HepG2 (cell line): ENCODE measurements around the gene RUNX2. TPM values are rescaled to one million over a fixed set of nuclear protein-coding genes. Genes with fewer than 3 reads are reported as not detected.

Source experiments
- IKZF1 ChIP-seq: fragments of 450-650 bp; IDR thresholded peaks from 2 replicates; pipeline ENCODE4 v1.7.1; 2016
- POGZ ChIP-seq: sonication (generic); formaldehyde crosslinking; IDR thresholded peaks from 2 replicates; pipeline ENCODE4 v1.4.0; 2020; ENCODE audit warnings: mild to moderate bottlenecking, missing genetic modification reagents
- ZNF205 ChIP-seq: IDR thresholded peaks from 2 replicates; pipeline ENCODE4 v1.6.1; 2018; ENCODE audit warnings: missing biosample characterization, missing genetic modification reagents
- ZSCAN29 ChIP-seq: sonication (generic); formaldehyde crosslinking; conservative IDR thresholded peaks from 2 replicates; pipeline ENCODE4 v1.4.0; 2020; ENCODE audit warnings: mild to moderate bottlenecking, missing genetic modification reagents
- polyA plus RNA-seq, 8 experiments: library from polyadenylated mRNA; depleted of rRNA in 3 of 8; stranded (reverse) in 7 of 8; unstranded in 1 of 8; fragments of >200 nt; fragmentation: Illumina TruSeq in 4 of 8; extraction: Trizol in 4 of 8; gene quantifications; 2 replicates each; pipeline versions ENCODE4 v1.2.1 to v1.2.3, GENCODE V29; 2011 to 2016; ENCODE audit warnings: low read depth in 4 of 8, missing spikeins in 1 of 8, mixed read lengths in 1 of 8; ENCODE audit not compliant: insufficient read depth in 1 of 8
- total RNA-seq, 5 experiments: library from RNA; depleted of rRNA; stranded (reverse); fragments of >200 nt; fragmentation: Illumina TruSeq; extraction: Trizol; gene quantifications; 2 replicates each; pipeline ENCODE4 v1.2.3, GENCODE V29; 2016; ENCODE audit warnings: low read depth in 1 of 5
- TF ChIP-seq, protein P1 (sequence below): sonication (generic); formaldehyde crosslinking; IDR thresholded peaks from 2 replicates; pipeline ENCODE4 v1.4.0; 2020; ENCODE audit warnings: missing genetic modification reagents, borderline replicate concordance
- TF ChIP-seq, protein P2 (sequence below): sonication (generic); formaldehyde crosslinking; IDR thresholded peaks from 2 replicates; pipeline ENCODE4 v1.8.0; 2022; ENCODE audit warnings: mild to moderate bottlenecking, missing genetic modification reagents, moderate library complexity
- TF ChIP-seq, protein P3 (sequence below): sonication (generic); formaldehyde crosslinking; IDR thresholded peaks from 2 replicates; pipeline ENCODE4 v1.8.1; 2023; ENCODE audit warnings: mild to moderate bottlenecking, inconsistent platforms, moderate library complexity, missing genetic modification reagents, borderline replicate concordance
- TF ChIP-seq, protein P4 (sequence below): sonication (generic); formaldehyde crosslinking; IDR thresholded peaks from 2 replicates; pipeline ENCODE4 v1.4.0; 2020; ENCODE audit warnings: missing genetic modification reagents
- TF ChIP-seq, protein P5 (sequence below): sonication (generic); formaldehyde crosslinking; IDR thresholded peaks from 2 replicates; pipeline ENCODE4 v1.4.0; 2020; ENCODE audit warnings: missing genetic modification reagents, low read depth, mild to moderate bottlenecking, borderline replicate concordance
- TF ChIP-seq, protein P6 (sequence below): sonication (generic); formaldehyde crosslinking; IDR thresholded peaks from 2 replicates; pipeline ENCODE4 v1.4.0; 2020; ENCODE audit warnings: missing genetic modification reagents, borderline replicate concordance

Gene RUNX2
- total and polyA plus RNA-seq, 2 of the 13 experiments (the other 11 are each of a cell fraction or from before 2014, with no cell fraction given): not detected

DNA sequence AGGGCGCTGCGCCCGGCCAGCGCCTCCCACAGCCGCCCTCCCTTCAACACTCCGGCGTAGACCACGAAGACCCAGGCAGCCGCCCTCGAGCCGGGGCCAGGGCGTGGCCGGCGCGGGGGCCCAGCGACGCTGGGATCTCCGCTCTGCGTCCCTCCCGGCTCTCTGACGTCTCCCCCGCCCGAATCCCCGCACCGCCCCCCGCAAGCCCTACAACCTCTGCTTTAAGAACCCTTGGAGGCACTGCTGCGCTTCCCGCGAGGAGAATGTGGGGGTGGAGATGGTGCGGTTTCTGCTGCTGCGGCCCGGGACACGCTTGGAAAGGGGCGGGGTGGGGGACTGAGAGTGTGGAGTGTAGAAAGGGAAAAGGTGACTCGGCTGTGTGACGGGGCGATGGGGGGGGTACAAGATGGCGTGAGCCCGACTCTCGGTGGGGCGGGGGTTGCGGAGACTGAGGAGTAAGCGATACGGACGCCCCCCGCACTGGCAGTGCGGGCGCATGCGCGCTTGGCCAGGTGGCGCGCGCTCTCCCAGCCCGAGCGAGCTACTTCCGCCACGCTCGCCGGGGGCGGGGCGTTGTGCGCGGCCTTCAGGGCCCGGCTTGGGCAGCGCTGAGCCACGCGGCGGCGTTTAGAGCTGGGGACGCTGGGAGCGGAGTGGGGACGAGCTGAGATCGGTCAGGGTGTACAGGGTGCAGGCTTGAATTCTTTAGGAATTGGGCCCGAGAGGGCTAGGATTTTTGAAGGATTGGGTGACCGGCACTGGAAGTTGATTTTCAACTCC, 49.6 kb downstream of the RUNX2 start, which contains the start of gene SUPT3H (continued):
- TF ChIP-seq, protein P1, sequence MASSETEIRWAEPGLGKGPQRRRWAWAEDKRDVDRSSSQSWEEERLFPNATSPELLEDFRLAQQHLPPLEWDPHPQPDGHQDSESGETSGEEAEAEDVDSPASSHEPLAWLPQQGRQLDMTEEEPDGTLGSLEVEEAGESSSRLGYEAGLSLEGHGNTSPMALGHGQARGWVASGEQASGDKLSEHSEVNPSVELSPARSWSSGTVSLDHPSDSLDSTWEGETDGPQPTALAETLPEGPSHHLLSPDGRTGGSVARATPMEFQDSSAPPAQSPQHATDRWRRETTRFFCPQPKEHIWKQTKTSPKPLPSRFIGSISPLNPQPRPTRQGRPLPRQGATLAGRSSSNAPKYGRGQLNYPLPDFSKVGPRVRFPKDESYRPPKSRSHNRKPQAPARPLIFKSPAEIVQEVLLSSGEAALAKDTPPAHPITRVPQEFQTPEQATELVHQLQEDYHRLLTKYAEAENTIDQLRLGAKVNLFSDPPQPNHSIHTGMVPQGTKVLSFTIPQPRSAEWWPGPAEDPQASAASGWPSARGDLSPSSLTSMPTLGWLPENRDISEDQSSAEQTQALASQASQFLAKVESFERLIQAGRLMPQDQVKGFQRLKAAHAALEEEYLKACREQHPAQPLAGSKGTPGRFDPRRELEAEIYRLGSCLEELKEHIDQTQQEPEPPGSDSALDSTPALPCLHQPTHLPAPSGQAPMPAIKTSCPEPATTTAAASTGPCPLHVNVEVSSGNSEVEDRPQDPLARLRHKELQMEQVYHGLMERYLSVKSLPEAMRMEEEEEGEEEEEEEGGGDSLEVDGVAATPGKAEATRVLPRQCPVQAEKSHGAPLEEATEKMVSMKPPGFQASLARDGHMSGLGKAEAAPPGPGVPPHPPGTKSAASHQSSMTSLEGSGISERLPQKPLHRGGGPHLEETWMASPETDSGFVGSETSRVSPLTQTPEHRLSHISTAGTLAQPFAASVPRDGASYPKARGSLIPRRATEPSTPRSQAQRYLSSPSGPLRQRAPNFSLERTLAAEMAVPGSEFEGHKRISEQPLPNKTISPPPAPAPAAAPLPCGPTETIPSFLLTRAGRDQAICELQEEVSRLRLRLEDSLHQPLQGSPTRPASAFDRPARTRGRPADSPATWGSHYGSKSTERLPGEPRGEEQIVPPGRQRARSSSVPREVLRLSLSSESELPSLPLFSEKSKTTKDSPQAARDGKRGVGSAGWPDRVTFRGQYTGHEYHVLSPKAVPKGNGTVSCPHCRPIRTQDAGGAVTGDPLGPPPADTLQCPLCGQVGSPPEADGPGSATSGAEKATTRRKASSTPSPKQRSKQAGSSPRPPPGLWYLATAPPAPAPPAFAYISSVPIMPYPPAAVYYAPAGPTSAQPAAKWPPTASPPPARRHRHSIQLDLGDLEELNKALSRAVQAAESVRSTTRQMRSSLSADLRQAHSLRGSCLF (CRISPR knock-in tag): no peak
- TF ChIP-seq, protein P2, sequence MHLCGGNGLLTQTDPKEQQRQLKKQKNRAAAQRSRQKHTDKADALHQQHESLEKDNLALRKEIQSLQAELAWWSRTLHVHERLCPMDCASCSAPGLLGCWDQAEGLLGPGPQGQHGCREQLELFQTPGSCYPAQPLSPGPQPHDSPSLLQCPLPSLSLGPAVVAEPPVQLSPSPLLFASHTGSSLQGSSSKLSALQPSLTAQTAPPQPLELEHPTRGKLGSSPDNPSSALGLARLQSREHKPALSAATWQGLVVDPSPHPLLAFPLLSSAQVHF (CRISPR knock-in tag): 0 out of 2 replicates have a peak, but pooled peaks have one; percentile 71
- TF ChIP-seq POGZ (CRISPR knock-in tag) (peak; percentile 92), ZSCAN29 (CRISPR knock-in tag) (peak; percentile 92), IKZF1 (no peak), ZNF205 (peak; percentile 71; the same call in 1 of the 2 replicates)
- TF ChIP-seq, protein P3, sequence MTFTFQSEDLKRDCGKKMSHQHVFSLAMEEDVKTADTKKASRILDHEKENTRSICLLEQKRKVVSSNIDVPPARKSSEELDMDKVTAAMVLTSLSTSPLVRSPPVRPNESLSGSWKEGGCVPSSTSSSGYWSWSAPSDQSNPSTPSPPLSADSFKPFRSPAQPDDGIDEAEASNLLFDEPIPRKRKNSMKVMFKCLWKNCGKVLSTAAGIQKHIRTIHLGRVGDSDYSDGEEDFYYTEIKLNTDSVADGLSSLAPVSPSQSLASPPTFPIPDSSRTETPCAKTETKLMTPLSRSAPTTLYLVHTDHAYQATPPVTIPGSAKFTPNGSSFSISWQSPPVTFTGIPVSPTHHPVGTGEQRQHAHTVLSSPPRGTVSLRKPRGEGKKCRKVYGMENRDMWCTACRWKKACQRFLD: no peak
- TF ChIP-seq, protein P4, sequence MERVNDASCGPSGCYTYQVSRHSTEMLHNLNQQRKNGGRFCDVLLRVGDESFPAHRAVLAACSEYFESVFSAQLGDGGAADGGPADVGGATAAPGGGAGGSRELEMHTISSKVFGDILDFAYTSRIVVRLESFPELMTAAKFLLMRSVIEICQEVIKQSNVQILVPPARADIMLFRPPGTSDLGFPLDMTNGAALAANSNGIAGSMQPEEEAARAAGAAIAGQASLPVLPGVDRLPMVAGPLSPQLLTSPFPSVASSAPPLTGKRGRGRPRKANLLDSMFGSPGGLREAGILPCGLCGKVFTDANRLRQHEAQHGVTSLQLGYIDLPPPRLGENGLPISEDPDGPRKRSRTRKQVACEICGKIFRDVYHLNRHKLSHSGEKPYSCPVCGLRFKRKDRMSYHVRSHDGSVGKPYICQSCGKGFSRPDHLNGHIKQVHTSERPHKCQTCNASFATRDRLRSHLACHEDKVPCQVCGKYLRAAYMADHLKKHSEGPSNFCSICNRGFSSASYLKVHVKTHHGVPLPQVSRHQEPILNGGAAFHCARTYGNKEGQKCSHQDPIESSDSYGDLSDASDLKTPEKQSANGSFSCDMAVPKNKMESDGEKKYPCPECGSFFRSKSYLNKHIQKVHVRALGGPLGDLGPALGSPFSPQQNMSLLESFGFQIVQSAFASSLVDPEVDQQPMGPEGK (CRISPR knock-in tag): peak; percentile 98
- TF ChIP-seq, protein P5, sequence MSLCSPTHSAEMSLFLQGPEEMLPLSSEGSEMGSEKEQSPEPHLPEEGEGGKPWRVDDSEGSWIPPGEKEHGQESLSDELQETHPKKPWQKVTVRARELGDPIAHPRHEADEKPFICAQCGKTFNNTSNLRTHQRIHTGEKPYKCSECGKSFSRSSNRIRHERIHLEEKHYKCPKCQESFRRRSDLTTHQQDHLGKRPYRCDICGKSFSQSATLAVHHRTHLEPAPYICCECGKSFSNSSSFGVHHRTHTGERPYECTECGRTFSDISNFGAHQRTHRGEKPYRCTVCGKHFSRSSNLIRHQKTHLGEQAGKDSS (CRISPR knock-in tag): peak; percentile 86
- TF ChIP-seq, protein P6, sequence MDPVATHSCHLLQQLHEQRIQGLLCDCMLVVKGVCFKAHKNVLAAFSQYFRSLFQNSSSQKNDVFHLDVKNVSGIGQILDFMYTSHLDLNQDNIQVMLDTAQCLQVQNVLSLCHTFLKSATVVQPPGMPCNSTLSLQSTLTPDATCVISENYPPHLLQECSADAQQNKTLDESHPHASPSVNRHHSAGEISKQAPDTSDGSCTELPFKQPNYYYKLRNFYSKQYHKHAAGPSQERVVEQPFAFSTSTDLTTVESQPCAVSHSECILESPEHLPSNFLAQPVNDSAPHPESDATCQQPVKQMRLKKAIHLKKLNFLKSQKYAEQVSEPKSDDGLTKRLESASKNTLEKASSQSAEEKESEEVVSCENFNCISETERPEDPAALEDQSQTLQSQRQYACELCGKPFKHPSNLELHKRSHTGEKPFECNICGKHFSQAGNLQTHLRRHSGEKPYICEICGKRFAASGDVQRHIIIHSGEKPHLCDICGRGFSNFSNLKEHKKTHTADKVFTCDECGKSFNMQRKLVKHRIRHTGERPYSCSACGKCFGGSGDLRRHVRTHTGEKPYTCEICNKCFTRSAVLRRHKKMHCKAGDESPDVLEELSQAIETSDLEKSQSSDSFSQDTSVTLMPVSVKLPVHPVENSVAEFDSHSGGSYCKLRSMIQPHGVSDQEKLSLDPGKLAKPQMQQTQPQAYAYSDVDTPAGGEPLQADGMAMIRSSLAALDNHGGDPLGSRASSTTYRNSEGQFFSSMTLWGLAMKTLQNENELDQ (CRISPR knock-in tag): no peak
